Central memory CD4-positive, alpha-beta T cell (primary cell): Measurements from ENCODE around the gene ERBB2.

Experiments
- DNase-seq: peaks from one replicate; pipeline ENCODE4 v3.0.0; 2022

Gene ERBB2

GRCh38 chr17:39767147-39767546 lies 67.3 kb downstream of the ERBB2 start:
- DNase-seq = no peak

- peak; percentile 77 for DNase-seq
Observed at GRCh38 chr17:39769974-39770587, 70.2 kb downstream of the ERBB2 start.

GRCh38 chr17:39772415-39772814 lies 72.6 kb downstream of the ERBB2 start:
- DNase-seq = no peak

GRCh38 chr17:39772987-39773934 lies 73.4 kb downstream of the ERBB2 start:
- peak; percentile 37 for DNase-seq

GRCh38 chr17:39774047-39774446 lies 74.2 kb downstream of the ERBB2 start:
- no peak for DNase-seq

- DNase-seq = no peak
Observed at GRCh38 chr17:39775031-39775430, 75.2 kb downstream of the ERBB2 start.

- DNase-seq = no peak
Observed at GRCh38 chr17:39776252-39776651, 76.4 kb downstream of the ERBB2 start.

- peak; percentile 44 for DNase-seq
Observed at GRCh38 chr17:39777534-39778365, 77.9 kb downstream of the ERBB2 start.
